GM18507 (cell line): Measurements from ENCODE around the gene BET1L.

Experiments used
- DNase-seq: peaks from one replicate; pipeline ENCODE4 v3.0.0; 2011; ENCODE audit warnings: low read depth; ENCODE audit not compliant: insufficient read length; ENCODE audit errors: extremely low spot score
- FAIRE-seq: peaks from 2 replicates; lab custom pipeline; 2011; peaks lifted over from hg19 to GRCh38; lab: Jason Lieb, UNC

Gene BET1L

DNA sequence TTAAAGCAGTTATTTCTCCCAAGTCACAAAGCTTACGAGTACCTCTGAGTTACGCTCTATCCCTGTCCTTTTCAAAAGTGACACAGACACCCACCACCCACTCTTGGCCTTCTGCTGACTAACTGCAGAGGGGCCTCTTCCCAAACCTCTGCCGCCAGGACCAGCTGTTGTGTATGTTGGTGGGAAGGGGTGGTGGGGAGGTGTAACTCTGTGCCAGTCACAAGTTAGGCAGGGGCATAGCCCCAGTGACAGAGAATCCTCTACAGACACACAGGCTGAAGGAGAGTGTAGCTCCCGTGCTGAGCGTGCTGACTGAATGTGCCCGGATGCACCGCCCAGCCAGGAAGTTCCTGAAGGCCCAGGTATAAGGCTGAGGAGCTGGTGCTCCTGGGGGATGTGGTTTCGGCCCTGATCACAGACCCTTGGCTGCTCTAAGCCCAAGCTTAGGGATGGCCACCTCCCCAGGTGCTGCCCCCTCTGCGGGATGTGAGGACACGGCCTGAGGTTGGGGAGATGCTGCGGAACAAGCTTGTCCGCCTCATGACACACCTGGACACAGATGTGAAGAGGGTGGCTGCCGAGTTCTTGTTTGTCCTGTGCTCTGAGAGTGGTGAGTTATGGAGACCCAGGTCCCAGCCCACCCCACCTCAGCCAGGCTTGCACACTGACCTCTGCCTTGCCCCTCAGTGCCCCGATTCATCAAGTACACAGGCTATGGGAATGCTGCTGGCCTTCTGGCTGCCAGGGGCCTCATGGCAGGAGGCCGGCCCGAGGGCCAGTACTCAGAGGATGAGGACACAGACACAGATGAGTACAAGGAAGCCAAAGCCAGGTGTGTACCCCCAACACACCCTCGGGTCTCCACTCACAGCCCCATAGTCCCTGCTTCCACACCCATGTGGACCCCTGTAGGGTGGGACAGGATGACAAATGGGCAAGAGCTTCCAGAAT lies 5.2 kb upstream of the BET1L start:
- DNase-seq, result no peak
- FAIRE-seq, result no peak

GRCh38 chr11:211741-212140 lies 4.5 kb upstream of the BET1L start:
- DNase-seq (no peak), FAIRE-seq (no peak)

GRCh38 chr11:211295-211694 lies 4.1 kb upstream of the BET1L start:
- DNase-seq, result no peak
- no peak for FAIRE-seq

- DNase-seq, result no peak
Observed at GRCh38 chr11:210803-211180, 3.6 kb upstream of the BET1L start.

DNA sequence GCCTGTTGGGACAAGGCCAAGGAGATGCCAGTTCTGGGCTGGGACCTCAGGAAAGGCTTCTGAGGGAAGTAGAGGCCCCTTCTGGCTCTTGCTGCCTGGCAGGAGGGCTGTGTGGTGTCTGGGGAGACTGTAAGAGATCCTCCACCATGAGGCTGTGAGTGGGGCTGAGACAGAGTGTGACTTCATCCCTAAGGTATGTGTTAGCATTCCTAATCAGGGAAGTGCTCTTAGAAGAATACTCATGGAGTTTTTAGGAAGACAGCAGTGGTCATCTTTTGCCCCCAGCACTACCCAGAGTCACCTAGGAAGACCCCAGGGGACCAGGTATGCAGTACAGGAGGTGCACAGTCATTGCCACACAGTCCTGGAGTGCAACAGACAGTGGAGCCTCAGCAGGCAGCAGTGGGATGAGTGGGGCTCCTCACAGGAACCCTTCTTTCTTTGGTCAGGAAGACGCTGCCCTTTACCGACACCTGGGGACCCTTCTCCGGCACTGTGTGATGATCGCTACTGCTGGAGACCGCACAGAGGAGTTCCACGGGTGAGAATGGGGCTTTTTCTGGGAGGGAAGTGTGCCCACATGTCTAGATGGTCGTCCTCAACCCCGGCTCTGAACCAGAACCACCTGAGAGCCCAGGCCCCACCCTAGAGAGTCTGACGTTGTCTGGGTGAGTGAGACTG lies 3.1 kb upstream of the BET1L start:
- no peak for FAIRE-seq
- no peak for DNase-seq

More at GRCh38 chr11:210803-211180, 3.6 kb upstream of the BET1L start:
- FAIRE-seq, result no peak

- no peak for FAIRE-seq
- no peak for DNase-seq
Observed at GRCh38 chr11:209275-210121, 2.3 kb upstream of the BET1L start.

GRCh38 chr11:208917-209260 lies 1.7 kb upstream of the BET1L start:
- no peak for FAIRE-seq
- DNase-seq, result no peak

- DNase-seq (peak; percentile 75), FAIRE-seq (peak; percentile 67)
Observed at GRCh38 chr11:208181-208916, 1.1 kb upstream of the BET1L start.

DNA sequence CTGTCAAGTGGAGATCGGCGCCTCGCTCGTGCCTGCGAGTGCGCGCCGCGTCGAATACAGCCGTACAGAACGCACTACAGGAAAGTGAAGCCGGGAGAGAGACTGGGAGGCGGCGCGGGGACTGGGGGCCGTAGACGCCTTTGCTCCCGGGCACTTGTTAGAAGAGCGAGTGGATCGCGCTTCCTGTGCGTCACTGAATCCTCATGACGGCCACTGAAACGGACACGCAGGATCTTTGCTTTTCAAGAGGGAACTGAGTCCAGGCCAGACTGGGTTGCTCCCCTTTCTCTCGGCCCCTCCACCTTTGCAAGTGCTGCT lies 623 bp upstream of the BET1L start:
- DNase-seq (no peak), FAIRE-seq (no peak)

DNA sequence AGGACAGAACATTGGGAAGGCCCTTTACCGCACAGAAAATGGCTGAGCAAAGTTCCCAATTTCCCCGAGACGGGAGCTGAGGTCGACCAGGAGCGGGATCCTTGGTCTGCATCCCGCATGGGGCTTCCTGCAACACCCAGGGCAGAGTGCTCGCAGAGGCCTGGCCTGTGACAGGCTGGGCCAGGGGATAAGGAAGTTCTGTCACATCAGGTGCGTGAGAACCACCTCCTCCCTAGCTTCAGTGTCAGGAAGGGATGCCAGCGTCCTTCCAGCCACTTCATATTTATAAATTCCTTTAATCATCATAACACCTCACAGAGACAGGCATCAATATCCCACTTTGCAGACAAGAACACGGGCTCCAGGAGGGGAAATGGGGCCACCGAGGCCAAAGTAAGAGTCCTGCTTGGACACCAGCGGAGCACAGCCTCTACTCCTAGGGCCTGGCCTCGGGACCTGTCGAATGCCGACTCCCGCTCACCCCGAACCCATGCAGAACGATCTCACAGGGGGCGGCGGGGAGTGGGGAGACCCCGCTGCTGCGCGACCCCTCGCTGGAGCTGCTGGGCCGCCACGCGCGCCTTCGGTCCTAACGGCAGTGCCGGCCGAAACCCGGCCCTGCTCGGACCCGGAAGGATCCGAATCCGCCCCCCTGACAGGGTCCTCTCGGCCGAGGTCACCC lies 532 bp downstream of the BET1L start:
- DNase-seq (no peak), FAIRE-seq (peak; percentile 31)

DNA sequence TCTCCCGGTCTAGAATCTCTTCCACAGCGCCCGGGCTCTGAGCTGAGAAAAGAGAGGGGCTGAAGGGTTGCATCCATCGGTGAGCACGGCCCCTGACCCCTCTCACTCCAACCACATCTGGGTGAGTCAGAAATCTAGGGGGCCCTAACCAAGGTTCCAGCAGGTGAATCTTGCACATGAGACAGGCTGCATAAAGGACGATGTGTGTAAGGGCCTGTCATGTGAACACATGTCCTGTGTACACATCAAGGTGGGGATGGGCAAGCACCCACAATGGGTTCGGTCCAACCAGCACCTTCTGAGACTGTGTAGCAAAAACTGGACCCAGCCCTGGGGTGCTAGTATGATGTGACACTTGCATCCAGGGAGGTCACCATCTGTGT lies 1.2 kb downstream of the BET1L start:
- no peak for FAIRE-seq
- DNase-seq, result no peak

GRCh38 chr11:205221-206001 lies 1.8 kb downstream of the BET1L start:
- DNase-seq, result no peak
- no peak for FAIRE-seq

DNA sequence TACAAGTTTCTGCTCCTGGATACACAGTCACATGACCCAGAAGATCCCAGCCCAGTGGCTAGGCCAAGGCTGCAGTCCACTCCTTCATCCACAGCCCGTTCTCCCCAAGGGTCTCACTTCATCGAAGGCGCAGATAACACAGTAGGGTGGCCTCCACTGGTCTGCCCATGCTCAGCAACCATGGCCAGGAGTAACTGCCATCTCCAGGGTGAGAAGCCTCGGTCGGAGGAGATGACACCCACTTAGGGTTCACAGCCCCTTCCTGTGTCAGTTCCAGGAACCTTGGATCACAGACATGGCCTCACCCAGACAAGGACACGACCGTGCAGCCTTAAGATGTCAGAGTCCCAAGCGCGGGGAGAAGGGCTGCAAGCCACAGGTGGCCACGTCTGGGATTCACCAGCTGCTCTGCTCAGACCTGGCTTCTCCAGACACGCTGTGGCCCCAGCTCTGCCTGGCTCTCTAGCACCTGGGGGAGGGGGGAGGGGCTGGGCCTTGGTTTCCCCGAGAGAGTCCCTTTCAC lies 2.6 kb downstream of the BET1L start:
- no peak for DNase-seq
- FAIRE-seq, result no peak

- DNase-seq (no peak), FAIRE-seq (no peak)
Observed at GRCh38 chr11:203945-204586, 3.1 kb downstream of the BET1L start.

GRCh38 chr11:203056-203944 lies 3.9 kb downstream of the BET1L start:
- FAIRE-seq (no peak), DNase-seq (no peak)

DNA sequence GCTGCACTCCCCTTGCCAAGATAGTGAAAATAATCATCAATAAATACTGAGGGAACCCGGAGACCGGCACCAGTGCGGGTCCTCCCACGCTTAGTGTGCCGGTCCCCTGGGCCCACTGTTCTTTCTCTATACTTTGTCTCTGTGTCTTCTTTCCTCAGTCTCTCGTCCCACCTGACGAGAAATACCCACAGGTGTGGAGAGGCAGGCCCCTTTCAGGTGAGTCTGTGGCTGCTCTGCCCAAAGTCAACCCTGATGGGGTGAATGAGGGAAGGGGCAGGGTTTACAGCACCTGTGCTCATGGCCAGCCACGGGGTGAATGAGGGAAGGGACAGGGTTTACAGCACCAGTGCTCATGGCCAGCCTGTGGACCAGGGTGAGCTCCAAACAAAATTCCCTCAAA lies 4.7 kb downstream of the BET1L start:
- DNase-seq (no peak), FAIRE-seq (no peak)

GRCh38 chr11:201966-202365 lies 5.2 kb downstream of the BET1L start:
- DNase-seq (no peak), FAIRE-seq (no peak)
